OCI-LY7 (cell line): ENCODE measurements around the gene GSTT2.

Experiments used
- CTCF ChIP-seq: fragments of 200-600 bp; sonication (generic); conservative IDR thresholded peaks from 2 replicates; pipeline ENCODE4 v1.5.1; 2014; ENCODE audit warnings: mild to moderate bottlenecking, antibody characterized with exemption, low read length, moderate library complexity, mixed read lengths
- EZH2phosphoT487 ChIP-seq: fragments of 200-600 bp; sonication (generic); IDR thresholded peaks from 2 replicates; pipeline ENCODE4 v1.6.1; 2018; ENCODE audit warnings: low read depth, borderline replicate concordance, mild to moderate bottlenecking, mixed run types, antibody characterized with exemption, low read length, moderate library complexity, mixed read lengths

- no peak for TF ChIP-seq CTCF
- TF ChIP-seq EZH2phosphoT487 = no peak
Observed at GRCh38 chr22:24006207-24006913, 26.4 kb downstream of the GSTT2 start.
